ENCODE data around the gene PPM1J.
"Not testable (repeated sequence)": the region's sequence is repeated elsewhere in the genome, so short reads cannot be mapped to it uniquely, and the experiment has no call there.

PPM1J gene

GRCh38 chr1:112721294-112721693 is 6.2 kb upstream of the PPM1J start:
- not testable (repeated sequence) for DNase-seq (ENCODE audit: low read depth)

- no peak for DNase-seq (ENCODE audit: low read depth)
Measured at GRCh38 chr1:112720800-112721199, 5.7 kb upstream of the PPM1J start.

GRCh38 chr1:112719706-112720105 is 4.6 kb upstream of the PPM1J start:
- DNase-seq (ENCODE audit: low read depth), result no peak

GRCh38 chr1:112718691-112719418 is 3.7 kb upstream of the PPM1J start:
- DNase-seq (ENCODE audit: low read depth), result no peak

- no peak for DNase-seq (ENCODE audit: low read depth)
Measured at GRCh38 chr1:112717263-112717873, 2.2 kb upstream of the PPM1J start.

- peak; percentile 73 for DNase-seq (ENCODE audit: low read depth)
Measured at GRCh38 chr1:112716133-112716720, 1.1 kb upstream of the PPM1J start.

GRCh38 chr1:112714313-112715263 is 544 bp downstream of the PPM1J start:
- DNase-seq (ENCODE audit: low read depth), result no peak

- no peak for DNase-seq (ENCODE audit: low read depth)
Measured at GRCh38 chr1:112713466-112714312, 1.4 kb downstream of the PPM1J start.

GRCh38 chr1:112712701-112713128 is 2.4 kb downstream of the PPM1J start:
- no peak for DNase-seq (ENCODE audit: low read depth)

GRCh38 chr1:112712191-112712590 is 2.9 kb downstream of the PPM1J start:
- no peak for DNase-seq (ENCODE audit: low read depth)

GRCh38 chr1:112711670-112712069 is 3.5 kb downstream of the PPM1J start:
- DNase-seq (ENCODE audit: low read depth), result no peak

GRCh38 chr1:112711041-112711440 is 4.1 kb downstream of the PPM1J start:
- no peak for DNase-seq (ENCODE audit: low read depth)

- no peak for DNase-seq (ENCODE audit: low read depth)
Measured at GRCh38 chr1:112710586-112710985, 4.5 kb downstream of the PPM1J start.

- DNase-seq (ENCODE audit: low read depth), result no peak
Measured at GRCh38 chr1:112710159-112710558, 5.0 kb downstream of the PPM1J start.

- DNase-seq (ENCODE audit: low read depth), result no peak
Measured at GRCh38 chr1:112708489-112708888, 6.6 kb downstream of the PPM1J start.

GRCh38 chr1:112708002-112708448 is 7.1 kb downstream of the PPM1J start:
- no peak for DNase-seq (ENCODE audit: low read depth)

GRCh38 chr1:112707221-112708001 is 7.7 kb downstream of the PPM1J start:
- peak; percentile 74 for DNase-seq (ENCODE audit: low read depth)

- DNase-seq (ENCODE audit: low read depth), result peak; percentile 54
Measured at GRCh38 chr1:112706505-112707220, 8.5 kb downstream of the PPM1J start, which contains the start of gene RHOC. Gene RHOC (minus strand): TSS chr1:112707127. CDS start chr1:112703799, 3,328 bp downstream.

GRCh38 chr1:112704934-112705627 is 10.1 kb downstream of the PPM1J start:
- peak; percentile 97 for DNase-seq (ENCODE audit: low read depth)

All from GM04504 (cell line).